CD4-positive, alpha-beta T cell treated with Interleukin-10 for 1 hour (primary cell): Measurements from ENCODE around the gene SLC30A3.
"Not testable (repeated sequence)": the region's sequence is repeated elsewhere in the genome, so short reads cannot be mapped to it uniquely, and the experiment has no call there.

Experiments used
- DNase-seq: peaks from one replicate; pipeline ENCODE4 v3.0.0-alpha.2; 2020

The SLC30A3 gene, protein sequence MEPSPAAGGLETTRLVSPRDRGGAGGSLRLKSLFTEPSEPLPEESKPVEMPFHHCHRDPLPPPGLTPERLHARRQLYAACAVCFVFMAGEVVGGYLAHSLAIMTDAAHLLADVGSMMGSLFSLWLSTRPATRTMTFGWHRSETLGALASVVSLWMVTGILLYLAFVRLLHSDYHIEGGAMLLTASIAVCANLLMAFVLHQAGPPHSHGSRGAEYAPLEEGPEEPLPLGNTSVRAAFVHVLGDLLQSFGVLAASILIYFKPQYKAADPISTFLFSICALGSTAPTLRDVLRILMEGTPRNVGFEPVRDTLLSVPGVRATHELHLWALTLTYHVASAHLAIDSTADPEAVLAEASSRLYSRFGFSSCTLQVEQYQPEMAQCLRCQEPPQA

DNA sequence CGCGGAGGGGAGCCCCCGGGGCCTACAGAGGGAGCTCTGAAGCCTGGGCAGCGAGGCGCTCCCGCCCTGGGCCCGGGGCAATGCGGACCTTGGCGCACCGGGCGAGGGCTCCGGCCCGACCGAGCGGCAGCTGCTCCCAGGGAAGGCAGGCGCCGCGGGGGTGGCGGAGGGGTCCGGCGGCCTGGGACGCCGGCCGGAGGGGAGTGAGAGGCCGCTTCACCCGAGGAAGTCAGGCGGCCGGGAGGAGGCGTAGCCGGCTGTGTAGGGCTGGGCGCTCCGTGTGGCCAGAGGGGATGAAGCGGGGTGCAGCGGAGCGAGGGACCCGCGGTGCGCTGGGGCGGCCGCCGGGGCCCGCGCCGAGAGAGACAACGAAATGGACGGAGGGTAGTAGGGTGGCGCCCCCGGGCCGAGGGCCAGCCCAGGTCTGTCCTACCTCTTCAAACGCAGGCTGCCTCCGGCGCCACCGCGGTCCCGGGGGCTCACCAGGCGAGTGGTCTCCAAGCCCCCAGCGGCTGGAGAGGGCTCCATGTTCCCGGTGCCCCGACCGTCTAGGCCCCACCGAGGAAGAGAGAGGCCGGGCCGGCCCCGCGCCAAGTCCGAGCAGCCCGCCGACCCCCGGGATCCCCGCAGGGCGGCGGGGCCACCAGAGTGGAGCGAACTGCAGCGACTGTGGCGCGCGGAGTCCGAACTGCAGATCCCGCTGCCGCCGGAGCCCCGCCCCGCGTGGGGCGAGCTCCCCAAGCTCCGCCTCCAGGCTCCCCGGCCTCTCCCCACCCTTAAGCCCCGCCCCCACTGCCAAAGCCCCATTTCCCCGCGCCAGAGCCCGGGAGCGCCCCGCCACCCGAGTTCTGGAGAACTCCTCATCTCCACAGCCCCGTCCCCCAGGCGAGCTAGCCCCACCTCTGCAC, at the start of gene SLC30A3:
Gene SLC30A3 (minus strand): TSS at position 669 of the 908 bp plus-strand sequence. CDS start 141 bp downstream, at position 528.
- peak; percentile 77 for DNase-seq

DNA sequence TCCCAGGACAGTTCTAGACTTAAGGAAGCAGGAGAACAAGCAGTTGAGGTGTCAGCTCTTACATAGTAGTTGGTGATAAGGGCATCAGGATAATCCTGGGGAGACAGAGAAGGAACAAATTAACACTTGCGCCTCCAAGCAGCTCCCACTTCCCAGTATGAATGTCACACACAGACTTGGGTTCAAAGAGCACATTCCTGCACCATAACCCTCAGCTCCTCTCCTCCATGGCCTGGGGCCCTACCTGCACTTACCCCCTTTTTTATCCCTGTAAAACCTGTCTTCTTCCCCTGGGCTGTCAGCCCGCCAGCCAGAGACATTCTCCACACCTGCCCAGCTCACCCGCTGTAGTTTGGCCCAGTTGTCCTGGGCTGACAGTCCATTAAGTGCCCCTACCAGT, 49.3 kb upstream of the SLC30A3 start:
- no peak for DNase-seq

DNA sequence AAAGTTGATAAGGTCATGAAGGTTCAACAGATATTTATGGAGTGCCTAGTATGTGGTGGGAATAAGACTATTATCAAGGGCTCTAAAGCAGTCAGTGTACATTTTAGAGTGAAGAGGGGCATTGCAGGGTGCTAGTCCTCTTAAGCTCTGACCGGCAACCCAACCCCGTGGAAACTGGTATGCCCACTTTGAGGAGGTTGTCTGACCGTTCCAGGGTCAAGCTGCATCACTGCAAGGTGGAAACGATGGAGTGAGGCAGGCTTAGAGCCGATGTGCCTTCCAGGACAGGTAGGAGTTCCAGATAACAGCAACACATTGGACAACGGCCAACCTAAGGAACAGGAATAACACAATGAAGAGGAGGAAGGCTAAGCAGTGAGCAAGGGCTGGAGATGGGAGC, 46.8 kb upstream of the SLC30A3 start:
- DNase-seq, result no peak

DNA sequence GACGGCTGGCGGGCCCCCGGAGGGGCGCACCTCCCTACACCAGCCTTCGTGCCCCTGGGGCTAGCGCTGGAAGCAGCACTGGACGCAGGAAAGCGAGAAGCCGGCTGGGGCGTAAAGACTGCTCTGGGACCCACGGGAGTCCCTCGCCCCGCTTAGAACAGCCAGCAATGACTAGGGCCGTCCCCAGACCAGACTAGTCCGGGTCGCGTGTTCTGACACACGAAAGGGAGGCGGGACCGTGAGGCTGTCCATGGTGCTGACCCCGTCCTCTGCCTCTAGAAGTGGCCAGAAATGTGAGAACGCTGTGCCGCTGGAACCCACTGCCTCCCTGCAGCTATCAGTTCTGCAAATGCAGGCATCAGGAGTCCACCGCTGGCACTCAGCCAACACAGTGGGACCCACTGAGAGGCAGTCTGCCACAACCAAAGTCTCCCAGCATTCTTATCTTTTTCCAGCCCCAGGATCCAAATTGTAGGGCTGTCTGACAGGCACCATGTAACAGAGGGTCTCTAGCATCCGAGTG, 45.6 kb upstream of the SLC30A3 start, which contains the start of gene UCN:
Gene UCN (minus strand): TSS at position 87 of the 523 bp plus-strand sequence. CDS start 550 bp downstream, outside the sequence.
- DNase-seq, result no peak

DNA sequence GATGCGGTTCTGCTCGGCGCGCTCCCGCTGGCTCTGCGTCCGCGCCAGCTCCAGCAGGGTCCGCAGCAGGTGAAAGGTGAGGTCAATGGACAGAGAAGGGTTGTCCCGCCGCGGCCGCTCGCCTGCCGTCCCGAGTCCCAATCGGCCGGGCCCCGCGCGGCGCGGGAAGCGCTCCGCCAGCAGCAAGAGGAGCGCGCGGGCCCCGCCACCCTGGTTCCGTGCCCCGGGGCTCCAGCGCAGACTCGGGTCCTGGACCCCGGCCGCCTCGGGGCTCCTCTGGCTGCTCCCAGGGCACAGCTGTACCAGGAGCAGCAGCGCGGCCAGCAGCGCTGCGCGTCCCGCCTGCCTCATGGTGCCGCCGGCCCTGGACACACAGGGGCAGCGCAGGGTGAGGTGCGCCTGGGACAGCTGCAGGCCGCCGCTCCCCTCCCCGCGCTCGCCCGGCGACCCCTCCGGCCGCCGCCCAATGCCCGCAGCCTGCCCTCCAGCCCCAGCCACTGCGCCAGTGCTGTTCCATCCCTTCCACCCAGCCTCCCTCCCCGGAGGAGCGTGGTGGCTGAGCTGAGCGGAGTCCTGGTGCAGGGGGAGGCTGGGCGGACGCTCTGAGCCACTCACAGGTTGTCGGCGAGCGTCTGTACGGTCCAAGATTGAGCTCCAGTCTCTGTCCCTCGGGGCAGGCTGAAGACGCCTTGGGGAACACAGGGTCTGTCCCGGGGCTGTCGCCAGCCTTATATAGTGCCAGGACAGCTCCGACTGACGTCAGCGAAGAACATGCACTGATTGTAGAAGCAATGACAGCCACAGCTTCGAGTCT, 44.9 kb upstream of the SLC30A3 start:
- no peak for DNase-seq

DNA sequence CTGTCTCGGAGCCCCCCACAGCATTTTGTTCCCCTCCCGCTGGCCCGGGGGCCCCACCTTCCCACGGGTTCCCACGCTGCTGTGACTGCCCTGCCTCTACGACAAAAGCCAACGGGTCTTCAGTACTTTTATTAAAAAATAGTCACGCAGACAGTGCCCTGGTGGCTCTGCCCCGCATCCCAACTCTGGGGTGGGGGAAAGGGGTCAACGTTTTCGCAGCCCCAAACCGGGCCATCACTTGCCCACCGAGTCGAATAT, 44.4 kb upstream of the SLC30A3 start:
- DNase-seq, result no peak

DNA sequence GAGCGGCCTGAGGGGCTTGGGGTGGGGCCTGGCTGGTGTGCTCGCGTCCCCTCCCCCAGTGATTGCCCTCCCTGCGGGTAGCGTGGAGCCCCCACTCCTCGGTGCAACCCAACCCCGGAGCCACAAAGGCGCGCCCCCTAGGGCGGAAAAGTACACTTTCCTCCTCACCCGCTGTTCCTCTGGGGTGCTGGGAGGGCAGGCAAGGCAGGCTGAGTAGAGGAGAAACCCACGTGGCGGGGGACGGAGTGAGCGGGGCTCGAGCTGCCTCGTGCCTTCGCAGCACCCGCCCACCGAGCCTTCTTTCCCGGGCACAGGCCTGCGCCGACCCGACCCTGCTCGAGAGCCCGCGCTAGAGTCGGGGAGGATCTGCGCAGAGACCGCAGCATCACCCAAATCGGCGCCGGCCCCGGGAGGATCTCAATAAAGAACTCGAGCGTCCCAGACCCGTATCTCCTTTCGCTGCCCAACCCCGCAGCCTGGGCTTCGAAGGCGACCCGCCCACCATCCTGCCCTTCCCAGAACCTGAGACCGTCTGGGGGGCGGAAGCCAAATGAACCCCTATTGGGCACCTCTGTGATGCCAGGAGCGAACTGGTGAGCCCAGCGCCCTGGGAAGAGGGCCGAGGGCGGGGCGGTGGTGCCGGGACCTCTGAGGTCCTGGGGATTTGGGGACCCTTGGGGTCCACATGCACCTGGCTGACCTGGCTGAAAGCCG, 43.9 kb upstream of the SLC30A3 start:
- DNase-seq, result peak; percentile 28

DNA sequence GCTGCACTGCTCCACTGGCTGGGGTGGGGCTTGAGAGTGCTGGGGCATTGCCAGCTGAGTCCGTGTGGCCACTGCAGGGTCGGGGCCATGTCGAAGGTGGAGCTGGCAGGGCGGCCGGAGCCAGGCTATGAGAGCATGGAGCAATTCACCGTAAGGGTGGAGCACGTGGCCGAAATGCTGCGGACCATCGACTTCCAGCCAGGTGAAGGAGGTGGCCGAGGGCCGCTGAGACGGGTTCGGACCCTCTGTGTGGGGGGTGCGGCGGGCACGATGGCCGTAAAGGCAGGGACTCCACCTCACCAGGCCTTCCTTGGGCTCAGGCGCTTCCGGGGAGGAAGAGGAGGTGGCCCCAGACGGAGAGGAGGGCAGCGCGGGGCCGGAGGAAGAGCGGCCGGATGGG, 43.3 kb upstream of the SLC30A3 start:
- DNase-seq, result no peak

DNA sequence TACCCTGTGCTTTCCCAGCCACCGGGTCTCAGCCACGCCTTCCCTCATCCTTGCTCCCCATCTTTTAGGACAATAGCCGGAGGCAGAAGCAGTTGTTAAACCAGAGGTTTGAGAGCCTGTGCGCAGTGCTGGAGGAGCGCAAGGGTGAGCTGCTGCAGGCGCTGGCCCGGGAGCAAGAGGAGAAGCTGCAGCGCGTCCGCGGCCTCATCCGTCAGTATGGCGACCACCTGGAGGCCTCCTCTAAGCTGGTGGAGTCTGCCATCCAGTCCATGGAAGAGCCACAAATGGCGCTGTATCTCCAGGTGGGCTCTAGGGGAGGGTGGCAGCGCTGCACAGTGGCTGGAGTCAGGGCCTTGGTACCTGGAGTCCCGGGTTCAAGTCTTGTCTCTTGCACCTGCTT, 42.7 kb upstream of the SLC30A3 start:
- no peak for DNase-seq

DNA sequence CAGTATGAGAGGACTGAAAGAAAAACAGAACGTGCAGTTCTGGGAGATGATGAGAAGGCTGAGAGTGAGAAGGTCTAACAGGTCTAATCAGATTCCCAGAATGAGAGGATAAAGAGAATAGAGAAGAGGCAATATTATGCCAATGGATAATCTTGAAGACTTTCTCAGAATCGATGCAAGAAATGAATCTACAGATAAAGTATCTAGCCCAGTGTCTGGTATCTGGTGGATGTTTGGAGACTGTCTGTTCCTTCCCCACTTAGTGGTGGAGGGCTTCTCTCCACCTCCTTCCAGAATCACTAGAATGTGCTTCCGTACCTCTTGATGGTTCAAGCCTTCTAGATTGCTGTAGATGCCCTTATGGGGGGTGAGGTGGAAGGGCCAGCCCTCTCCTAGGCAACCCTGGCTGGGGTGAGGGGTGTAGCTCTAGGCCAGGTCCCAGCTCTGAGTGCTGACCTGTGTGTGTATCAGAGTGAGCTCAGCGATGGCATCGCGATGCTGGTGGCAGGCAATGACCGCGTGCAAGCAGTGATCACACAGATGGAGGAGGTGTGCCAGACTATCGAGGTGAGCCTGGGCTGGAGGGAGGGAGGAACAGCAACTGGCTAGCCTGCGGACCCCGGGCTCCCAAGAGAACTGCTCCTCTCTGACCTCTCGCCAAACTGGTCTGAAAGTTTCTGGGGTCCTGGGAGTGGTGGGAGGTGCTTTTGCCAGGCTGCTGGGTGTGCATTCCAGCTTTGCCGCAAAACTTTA, 41.8 kb upstream of the SLC30A3 start:
- DNase-seq, result no peak

DNA sequence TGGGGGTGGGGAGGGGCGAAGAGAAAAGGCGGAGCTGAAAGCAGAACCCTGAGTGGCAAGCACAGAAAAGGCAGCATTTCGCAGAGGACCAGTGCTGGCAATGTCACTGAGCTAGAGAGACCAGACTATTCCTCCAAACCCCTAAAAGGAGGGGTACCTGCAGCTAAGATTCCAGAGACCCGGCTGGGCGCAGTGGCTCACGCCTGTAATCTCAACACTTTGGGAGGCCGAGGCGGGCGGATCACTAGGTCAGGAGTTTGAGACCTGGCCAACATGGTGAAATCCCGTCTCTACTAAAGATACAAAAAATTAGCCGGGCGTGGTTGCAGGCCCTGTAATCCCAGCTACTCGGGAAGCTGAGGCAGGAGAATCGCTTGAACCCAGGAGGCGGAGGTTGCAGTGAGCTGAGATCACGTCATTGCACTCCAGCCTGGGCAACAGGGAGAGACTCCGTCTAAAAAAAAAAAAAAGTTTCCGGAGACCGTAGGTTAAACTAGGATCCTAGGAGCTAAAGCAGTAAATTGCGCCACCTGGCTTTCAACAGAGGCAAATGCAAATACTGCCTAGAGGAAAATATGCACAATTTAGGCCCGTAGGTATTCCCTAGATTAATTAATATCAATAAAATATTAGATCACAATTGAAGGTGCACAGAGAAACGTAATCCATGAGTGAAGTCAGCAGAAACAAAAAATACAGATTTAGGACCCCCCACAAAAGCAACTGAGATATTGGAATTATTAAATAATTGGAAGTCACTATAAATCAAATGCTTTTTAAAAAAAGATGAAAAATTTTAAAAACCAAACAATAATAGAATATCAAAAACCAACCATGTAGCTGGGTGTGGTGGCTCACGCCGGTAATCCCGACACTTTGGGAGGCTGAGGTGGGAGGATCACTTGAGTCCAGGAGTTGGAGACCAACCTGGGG, 40.5 kb upstream of the SLC30A3 start:
- DNase-seq, result peak; percentile 68

DNA sequence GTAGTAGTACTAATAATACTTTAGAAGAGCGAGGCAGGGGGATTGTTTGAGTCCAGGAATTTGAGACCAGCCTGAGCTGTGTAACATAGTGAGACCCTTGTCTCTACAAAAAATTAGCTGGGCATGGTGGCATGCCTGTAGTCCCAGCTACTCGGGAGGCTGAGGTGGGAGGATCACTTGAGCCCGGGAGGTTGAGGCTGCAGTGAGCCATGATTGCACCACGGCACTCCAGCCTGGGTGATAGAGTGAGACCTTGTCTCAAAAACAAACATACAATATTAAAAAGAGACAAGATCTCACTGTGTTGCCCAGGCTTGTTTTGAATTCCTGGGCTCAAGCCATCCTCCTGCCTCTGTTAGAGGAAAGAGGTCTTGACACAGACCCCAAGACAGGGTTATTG, 37.8 kb upstream of the SLC30A3 start:
- DNase-seq, result not testable (repeated sequence)

DNA sequence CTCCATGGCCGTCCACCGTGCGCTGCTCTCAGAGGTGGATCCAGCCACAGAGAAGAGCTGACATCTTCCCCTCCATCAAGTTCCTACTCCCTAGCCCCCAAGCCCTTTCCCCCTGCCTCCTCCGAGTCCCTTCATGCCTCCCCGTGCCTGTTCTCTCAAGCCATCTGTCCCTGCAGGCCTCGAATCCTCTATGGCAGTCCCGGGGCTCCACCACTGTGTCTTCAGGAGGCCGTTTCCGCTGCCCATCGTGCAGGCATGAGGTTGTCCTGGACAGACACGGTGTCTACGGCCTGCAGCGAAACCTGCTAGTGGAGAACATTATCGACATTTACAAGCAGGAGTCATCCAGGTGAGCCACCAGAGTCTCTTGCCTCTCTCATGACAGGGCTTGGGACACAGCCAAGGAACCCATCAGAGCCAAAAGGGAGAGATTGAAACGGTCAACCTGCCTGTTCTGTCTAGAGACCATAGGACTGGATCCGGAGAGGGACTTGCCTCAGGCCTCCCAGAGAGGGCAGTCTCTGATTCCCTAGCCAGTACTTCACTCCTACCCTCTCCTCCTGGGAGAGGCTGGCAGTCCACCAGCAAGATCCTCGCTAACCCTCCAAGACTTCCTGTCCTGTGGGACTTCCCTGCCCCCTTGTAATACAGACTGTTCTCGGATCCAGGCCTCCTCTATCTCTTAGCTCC, 35.7 kb upstream of the SLC30A3 start:
- no peak for DNase-seq

DNA sequence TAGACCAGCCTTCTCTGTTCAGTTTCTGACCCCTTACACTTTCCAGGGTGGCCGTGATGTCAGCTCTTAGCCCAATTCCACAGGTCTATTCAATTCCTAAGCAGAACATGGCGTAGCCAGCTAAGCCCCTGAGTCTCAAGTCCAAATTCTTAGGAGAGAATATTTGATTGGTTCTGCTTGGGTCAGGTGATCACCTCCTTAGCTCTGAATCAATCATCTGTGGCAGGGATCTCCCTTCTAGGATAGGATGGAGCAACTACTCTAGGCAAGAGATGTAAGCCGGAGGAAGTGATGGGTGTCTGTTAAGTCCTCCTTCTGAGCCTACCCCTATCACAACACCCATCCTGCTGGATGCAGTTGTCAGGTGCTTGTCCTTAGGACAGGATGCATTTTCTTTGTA, 34.3 kb upstream of the SLC30A3 start:
- no peak for DNase-seq

DNA sequence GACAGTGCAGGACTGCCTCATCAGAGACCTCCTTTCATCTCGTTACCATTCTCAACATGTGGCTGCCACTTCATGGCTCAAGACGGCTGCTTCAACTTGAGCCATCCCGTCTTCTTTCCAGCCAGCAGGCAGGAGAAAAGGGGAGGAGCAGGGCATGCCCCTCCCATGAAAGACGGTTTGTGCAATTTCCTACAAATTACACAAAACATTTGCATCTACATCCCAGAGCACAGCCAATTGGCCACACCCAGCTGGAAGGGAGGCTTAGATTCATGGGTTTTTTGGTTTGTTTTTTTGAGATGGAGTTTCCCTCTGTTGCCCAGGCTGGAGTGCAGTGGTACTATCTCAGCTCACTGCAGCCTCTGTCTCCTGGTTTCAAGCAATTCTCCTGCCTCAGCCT, 33.6 kb upstream of the SLC30A3 start:
- no peak for DNase-seq

DNA sequence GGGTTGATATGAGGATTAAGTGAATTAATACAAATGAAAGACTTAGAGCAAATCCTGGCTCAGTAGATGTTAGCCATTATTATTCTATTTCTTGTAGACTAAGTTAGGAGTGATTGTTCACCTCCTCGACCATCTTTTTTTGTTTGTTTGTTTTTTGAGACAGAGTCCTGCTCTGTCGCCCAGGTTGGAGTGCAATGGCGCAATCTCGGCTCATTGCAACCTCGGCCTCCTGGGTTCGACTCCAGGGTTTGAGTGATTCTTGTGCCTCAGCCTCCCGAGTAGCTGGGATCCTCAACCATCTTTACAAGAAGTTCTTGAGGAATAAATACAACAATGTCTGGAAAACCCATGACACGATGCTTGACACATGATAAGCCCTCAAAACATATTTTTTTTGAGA, 32.1 kb upstream of the SLC30A3 start:
- DNase-seq, result no peak

DNA sequence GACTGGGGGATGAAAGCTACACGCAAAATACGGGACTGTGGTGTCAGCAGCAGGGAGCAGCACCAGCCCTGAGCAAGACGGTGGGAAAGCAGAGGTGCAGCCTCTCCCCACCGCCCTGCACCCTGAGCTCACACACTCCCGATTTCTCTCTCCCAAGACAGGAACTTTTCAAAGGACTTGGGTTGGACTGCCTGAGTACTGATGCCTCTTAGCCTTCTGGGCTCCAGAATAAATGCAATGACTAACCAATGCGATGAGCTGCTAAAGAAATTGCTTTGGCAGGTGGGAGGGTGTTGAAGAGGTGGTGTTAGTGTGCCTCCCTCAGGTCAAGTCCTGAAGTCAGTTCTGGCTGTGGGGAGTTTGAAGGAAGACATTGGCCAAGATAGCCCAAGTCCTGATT, 29.0 kb upstream of the SLC30A3 start:
- DNase-seq, result no peak

DNA sequence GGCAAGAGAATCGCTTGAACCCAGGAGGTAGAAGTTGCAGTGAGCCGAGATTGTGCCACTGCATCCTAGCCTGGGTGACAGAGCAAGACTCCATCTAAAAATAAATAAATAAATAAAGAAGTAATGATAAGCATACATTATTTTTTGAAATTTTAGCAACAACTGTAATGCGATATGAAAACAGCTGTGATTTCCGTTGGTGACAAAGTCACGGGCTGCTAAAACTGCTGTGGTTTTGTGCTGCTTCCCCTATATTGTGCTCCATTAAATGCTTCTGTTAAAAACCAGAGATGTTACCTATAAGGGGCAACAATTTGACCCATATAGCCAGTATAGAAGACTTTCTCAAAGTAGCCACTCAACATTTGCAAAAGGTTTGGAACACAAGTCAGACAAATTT, 27.7 kb upstream of the SLC30A3 start:
- no peak for DNase-seq

DNA sequence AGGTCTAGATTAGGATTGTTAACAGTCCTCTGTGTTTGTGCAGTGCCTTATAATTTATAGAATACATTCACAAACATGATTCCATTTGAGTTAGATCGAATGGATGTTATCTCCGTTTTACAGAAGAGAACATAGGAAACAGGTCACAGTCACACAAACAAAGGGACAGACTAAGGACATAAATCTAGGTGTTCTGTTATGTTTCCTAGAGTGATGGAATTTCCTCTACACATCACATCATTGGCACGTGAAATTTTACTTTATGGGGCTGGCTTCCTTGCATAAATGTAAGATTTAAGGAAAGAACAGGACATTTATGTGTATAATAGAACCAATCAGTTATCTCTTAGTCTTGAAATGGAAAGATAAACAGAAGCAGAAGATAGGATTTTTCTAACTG, 25.8 kb upstream of the SLC30A3 start:
- DNase-seq, result no peak

DNA sequence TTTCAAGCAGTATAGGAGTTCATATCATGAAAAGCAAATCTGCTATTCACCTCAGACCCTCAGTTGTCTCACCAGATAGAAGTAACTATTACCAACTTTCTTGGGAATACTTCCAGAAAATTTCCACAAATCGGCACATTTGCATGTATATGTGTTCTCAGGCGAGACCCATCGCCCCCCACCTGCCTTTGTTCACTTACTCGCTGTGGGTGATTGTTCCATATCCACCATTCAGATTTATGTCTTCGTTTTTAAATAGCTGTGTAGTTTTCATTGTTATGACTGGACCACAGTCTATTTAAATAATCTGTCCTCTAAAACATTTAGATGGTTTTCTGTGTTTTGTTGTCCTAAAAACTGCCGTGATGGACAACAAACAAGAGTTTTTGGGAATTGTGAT, 22.6 kb upstream of the SLC30A3 start:
- no peak for DNase-seq
